Measurements from ENCODE around the gene AKT1.

The AKT1 gene

DNA sequence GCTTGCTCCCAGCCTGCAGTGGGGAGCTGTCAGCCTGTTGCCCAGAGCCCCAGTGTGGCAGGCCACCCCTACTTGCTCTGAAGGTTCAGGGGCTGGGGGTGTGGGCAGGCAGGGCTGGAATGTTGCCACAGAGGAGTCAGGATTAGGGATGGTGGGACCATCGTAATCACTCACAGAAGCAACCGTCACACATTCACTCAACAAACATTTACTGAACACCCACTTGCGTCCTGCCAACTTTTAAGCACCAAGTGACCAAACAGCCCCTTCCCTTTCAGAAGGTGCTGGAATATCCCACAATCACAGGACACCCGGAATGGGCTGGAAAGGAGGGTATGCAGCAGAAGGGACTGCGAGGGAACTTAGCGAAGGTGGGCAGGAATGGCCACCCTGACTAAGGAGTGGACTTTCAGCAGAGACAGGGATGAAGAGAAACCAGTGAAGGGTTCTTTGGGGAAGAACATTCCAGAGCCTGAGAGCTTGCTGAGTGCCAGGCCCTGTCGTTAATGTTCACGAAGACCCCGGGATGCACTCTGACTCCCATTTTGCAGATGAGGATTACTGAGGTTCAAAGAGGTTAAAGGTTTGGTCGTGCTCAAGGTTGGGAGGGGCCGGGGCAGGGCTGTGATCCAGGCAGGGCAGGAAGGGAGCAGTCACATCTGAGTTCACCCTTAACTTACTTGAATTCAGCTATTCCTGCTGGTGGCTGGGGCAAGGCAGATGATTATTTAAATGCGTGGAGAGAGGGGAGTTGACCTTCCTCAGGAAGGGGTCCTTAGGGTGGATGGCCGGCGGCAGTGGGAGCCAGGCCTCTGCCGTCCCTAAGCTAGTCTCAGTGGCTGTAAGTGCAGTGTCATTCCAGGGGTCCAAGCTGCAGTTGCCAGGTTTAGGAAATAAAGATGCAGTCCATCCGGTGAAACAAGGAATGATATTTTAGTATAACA, 3.0 kb upstream of the AKT1 start:
- DNase-seq, result no peak

GRCh38 chr14:104797115-104798044, 1.8 kb upstream of the AKT1 start:
- DNase-seq, result peak; percentile 40

DNA sequence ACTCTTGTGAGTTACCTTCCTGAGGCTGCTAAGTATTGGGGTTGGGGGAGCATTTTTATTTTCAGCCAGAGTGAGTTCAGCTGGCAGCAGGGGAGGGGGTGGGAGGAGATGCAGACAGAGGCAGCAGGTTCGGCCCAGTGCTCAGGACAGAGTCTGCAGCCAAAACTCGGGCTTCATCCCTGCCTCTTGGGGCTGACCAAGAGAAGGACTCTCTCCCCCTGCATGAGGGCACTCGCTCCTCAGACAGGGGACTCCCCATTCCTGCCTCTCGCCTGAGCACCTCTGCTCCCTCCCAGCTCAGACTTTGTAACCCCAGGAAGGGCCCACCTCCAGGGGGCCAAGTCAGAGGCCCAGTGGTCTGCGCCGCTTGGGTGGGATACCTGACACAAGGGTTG, 1.1 kb upstream of the AKT1 start:
- DNase-seq, result no peak

GRCh38 chr14:104795781-104796686, 486 bp upstream of the AKT1 start:
- DNase-seq, result no peak

DNA sequence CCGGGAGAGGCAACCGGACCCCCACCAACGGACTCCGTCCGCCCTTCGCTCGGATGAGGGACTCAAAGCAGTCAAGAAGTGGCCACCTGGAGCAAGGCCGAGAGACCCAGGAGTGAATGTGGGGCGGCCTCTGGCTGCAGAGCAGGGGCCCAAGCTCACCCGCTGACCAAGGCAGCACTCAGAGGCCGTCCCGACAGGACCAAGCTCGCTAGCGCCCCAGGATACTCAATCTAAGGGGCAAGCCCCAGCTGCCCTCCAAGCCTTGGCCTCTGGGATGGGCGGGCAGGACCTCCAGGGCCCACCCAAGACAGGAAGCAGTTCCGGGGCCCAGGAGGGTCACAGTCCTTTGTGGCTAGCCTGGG, 936 bp downstream of the AKT1 start:
- DNase-seq, result no peak

DNA sequence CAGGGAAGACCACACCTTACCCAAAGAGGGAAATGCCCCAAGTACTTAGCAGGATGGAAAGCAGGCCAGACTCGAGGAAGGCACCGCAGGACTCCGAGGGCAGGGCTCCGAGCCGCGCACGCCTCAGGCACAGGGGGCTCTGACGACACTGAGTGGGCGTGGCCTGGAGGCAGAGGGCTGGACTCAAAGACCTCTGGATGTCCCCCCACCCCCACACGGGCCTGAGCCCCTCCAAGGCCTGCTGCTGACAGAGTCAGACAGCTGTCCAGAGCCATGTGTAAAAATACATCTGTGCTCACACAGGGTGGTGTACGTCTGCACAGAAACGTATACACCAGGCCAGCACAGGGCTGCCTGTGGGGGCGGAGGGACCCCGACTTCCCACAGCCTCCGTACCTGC, 1.4 kb downstream of the AKT1 start:
- no peak for DNase-seq

GRCh38 chr14:104793703-104793959, 1.9 kb downstream of the AKT1 start:
- no peak for DNase-seq

GRCh38 chr14:104792945-104793702, 2.4 kb downstream of the AKT1 start:
- DNase-seq, result no peak

GRCh38 chr14:104792101-104792884, 3.3 kb downstream of the AKT1 start:
- DNase-seq, result no peak

GRCh38 chr14:104791425-104791824, 4.1 kb downstream of the AKT1 start:
- DNase-seq, result no peak

- DNase-seq, result no peak
Measured at GRCh38 chr14:104789752-104790743, 5.5 kb downstream of the AKT1 start.

- DNase-seq, result no peak
Measured at GRCh38 chr14:104788873-104789663, 6.5 kb downstream of the AKT1 start.

DNA sequence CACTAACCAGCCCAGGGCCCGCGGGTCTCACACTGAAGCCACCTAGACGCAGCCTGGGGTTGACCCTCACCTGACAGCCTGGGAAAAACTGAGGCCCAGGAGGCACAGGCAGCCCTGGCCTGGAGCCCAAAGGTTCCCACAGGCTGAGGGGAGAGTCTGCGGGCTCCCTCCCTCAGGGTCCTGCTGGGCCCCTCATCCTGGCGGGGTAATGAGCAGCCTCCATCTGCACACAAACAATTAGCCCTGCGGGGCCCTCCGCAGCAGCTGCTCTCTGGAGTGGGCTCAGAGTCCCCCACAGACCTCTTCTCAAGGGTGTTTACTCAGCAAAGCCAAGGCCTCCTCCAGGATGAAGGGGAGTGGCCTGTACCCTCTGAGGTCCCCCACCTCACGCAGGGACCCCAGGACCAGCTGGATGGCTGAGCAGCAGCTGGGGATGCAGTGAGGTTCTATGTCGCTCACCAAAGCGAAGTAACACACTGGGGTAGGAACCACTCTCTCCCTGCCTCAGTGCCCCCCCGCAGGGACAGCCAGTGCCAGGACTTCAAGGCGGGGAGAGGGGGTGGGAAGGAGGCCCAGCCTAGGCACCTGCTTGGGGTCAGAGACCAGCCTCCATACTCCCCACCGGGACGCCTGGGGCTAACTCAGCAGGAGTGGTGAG, 7.3 kb downstream of the AKT1 start:
- DNase-seq, result peak; percentile 80

DNA sequence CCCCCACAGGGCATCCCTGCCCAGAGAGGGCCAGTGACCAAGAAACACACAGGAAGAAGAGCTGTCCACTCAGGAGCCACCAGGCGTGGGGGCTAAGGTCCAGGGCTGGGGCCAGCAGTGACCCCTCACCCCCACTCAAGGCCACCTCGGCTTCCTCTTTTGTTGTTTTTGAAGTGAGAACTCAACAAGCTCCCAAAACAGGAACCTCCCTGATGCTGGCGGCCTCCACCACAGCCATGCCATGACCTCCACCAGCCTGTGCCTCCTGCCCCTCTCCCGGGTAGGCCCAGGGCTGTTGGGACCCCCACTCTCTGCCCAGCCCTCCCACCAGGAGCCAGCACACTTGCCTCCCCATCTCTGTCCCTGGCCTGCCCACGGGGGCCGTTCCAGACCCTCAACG, 7.8 kb downstream of the AKT1 start:
- no peak for DNase-seq

GRCh38 chr14:104786726-104787675, 8.5 kb downstream of the AKT1 start:
- DNase-seq, result no peak

GRCh38 chr14:104786091-104786586, 9.4 kb downstream of the AKT1 start:
- no peak for DNase-seq

GRCh38 chr14:104785708-104786080, 9.9 kb downstream of the AKT1 start:
- no peak for DNase-seq
